Left hindlimb (tissue), 1 donor: ENCODE measurements around the gene LSR.

Source experiments
- DNase-seq: peaks from one replicate; pipeline ENCODE4 v3.0.0-alpha.2; 2018

The LSR gene, protein sequence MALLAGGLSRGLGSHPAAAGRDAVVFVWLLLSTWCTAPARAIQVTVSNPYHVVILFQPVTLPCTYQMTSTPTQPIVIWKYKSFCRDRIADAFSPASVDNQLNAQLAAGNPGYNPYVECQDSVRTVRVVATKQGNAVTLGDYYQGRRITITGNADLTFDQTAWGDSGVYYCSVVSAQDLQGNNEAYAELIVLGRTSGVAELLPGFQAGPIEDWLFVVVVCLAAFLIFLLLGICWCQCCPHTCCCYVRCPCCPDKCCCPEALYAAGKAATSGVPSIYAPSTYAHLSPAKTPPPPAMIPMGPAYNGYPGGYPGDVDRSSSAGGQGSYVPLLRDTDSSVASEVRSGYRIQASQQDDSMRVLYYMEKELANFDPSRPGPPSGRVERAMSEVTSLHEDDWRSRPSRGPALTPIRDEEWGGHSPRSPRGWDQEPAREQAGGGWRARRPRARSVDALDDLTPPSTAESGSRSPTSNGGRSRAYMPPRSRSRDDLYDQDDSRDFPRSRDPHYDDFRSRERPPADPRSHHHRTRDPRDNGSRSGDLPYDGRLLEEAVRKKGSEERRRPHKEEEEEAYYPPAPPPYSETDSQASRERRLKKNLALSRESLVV

DNA sequence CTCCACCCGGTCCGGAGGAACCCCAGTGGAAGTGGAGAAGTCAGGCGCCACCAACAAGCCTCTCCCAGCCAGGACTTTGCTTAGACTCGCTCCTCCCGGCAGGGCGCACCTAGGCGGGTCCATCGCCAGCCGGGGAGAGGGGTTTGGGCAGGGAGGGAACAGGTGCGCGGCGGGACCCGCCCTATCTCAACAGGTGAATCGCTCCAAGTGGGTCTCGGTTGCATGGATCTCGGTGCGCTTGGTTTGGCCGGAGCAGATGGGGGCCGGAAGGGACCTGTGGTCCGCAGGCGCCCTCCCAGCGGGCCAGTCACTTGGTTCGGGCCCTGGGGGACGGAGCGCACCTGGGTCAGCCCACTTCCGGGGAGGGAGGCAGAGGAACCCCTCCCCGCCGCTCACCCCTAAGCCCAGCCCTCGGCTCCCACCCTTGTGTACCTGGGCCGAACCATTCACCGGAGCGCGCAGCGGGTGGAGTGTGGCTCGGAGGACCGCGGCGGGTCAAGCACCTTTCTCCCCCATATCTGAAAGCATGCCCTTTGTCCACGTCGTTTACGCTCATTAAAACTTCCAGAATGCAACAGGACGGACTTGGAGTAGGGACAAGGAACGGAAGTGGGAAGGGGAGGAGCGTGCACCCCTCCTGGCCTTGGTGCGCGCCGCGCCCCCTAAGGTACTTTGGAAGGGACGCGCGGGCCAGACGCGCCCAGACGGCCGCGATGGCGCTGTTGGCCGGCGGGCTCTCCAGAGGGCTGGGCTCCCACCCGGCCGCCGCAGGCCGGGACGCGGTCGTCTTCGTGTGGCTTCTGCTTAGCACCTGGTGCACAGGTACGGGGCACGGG lies at the start of gene LSR:
TSS of gene LSR (plus strand) at position 693 of the 836 bp plus-strand sequence. CDS start at position 714, 21 bp downstream.
- no peak for DNase-seq

DNA sequence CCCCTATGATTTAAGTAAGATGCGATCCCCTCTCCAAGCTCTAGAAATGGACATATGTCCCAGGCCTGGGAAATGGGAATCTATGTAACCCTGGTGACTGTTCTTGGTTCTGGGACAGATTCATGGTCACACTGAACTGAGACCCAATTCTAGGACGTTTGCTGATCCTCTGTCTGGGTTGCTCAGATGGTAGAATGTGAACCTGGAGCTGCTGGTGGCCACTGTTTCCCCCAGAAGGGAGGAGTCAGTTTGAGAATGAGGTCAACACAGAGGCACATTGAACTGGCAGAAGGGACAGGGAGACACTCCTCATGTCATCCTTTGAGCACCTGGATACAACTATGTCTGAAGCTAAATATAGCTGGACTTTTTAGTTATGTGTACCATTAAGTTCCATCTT lies 49.3 kb upstream of the LSR start:
- DNase-seq = no peak

DNA sequence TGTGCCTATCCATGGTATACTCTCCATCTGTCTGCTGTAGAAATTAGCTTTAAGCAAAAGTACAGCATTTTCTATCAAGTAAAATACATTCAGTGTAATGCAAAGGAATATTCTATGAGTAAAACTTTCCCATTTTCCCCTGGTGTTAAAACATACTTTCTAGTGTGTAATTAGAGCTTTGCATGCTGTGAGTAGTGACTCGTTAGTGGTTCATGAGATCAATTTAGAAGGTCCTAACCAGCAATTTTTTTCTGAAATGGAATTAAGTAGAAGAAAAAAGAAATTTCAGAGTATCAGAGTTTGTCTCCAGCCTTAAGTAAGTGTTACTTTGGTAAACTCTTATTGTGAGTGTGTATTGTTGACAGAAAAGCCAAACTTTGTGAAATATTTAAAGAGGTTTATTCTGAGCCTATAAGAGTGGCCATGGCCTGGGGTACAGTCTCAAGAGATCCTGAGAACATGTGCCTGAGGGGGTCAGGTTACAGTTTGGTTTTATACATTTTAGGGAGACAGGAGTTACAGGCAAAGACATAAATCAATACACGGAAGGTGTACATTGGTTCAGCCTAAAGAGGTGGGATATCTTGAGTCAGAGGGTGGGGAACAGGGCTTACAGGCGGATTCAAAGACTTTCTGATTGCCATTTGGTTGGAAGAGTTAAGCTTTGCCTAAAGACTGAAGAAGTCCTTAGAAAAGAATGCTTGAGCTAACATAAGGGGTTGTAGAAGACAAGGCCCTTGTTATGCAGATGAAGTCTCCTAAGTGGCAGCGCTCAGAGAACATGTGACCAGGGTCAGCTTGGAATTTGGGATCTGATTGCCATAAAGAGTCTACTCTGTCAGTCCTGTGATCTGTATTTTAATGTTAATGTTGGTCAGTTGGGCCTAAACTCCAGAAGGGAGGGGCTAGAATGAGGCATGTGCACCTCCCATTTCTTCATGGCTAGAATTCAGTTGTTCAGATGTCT lies 45.8 kb upstream of the LSR start:
- DNase-seq = no peak

DNA sequence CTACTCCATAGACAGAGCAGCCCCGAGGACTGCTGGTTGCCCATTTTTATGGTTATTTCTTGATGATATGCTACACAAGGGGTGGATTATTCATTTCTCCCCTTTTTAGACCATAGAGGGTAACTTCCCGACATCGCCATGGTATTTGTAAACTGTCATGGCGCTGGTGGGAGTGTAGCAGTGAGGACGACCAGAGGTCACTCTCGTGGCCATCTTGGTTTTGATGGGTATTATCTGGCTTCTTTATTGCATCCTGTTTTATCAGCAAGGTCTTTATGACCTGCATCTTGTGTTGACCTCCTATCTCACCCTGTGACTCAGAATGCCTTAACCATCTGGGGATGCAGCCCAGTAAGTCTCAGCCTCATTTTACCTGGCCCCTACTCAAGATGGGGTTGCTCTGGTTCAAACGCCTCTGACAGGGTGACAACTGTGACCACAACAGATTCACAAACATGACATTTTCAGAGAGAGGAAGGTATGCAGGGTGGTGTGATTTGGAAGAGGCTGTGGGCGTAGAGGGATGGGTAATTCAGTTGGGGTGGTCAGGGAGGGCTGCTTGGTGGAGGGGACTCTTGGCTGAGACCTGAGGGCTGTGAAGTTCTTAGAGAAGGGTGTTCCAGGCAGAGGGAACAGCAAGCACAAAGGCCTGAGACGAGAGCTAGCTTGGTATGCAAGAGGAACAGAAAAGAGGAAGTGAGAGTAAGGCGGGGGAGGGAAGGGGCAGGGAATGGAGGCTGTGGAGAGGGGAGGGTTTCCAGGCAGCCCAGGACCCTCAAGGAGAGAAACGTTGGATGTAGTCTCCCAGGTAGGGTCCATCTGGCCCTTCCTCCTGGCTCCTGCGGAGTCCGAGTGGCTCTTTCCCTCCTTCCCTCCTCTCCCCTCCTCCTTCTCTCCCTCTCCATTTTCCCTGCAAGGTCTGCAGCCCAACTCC lies 43.7 kb upstream of the LSR start:
- DNase-seq = no peak

DNA sequence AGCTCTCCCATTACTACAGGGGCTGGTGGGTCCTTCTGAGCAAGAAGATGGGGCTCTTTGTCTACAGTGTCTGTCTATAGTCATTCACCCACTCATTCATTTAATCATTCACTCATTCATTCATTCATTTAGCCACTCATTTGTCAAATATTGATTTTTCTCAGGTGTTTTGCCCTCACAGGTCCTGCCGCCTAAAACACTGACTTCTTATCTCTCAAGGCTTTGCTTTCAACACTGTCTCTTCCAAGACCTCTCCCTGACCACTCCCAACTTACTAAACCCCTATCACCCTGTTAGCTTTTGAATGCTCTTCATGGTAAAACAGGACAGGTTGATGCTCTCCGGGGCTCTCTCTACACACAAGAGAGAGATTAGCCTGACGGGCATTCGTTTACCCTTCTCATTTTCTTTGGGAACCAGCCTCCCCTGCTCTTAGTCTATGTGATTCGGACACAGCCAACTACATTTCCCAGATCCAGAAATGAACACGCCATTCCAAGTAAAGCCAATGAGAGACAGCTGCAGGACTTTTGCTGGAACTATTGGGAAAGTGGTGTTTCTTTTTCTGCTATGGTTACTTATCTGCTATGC lies 43.0 kb upstream of the LSR start:
- DNase-seq = no peak

DNA sequence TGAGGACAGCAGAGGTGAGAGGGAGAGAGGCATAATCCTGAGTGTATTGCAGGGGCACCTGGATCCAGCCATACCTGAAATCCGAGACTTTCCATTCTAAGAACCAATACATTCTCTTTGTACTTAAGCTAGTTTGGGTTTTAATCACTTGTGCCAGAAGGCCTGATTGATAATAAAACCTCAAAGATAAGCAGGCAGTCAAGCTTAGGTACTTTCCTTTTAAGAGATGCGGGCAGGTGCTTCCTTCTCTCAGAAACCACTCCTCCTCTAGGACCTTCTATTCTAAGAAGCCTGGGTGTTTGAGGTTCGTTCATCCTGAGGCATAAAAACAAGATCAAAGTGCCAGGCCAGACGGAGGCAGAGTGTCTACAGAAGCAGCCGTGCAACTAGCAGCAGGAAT lies 42.4 kb upstream of the LSR start:
- no peak for DNase-seq

DNA sequence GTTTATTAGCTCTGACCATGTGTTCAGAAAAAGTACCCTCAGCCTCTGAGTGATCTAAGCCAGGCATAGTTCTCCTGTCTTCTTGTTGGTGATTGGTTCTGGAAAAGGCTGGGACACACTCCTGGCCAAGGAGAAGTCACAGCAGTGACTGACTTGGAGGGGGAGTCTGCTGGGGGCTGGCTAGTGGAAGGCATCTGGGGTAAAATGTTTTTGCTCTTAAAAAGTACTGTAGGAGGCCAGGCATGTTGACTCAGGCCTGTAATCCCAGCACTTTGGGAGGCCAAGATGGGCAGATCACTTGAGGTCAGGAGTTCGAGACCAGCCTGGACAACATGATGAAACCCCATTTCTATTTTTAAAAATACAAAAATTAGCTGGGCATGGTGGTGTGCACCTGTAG lies 41.9 kb upstream of the LSR start:
- DNase-seq = no peak

DNA sequence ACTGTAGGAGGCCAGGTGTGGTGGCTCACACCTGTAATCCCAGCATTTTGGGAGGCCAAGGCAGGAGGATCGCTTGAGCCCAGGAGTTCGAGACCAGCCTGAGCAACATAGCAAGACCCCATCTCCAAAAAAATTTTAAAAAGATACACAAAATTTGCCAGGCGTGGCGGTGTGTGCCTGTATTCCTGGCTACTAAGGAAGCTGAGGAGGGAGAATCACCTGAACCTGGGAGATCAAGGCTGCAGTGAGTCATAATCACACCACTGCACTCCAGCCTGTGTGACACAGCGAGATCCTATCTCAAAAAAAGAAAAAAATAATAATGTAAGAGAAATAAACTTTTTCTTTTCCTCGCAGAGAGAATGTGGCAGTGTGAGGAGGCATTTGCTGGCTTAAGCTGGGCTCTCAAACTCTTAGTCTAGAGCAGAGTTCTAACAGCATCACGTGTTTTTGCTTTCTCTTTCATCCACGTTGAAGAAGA lies 41.4 kb upstream of the LSR start:
- DNase-seq = no peak

DNA sequence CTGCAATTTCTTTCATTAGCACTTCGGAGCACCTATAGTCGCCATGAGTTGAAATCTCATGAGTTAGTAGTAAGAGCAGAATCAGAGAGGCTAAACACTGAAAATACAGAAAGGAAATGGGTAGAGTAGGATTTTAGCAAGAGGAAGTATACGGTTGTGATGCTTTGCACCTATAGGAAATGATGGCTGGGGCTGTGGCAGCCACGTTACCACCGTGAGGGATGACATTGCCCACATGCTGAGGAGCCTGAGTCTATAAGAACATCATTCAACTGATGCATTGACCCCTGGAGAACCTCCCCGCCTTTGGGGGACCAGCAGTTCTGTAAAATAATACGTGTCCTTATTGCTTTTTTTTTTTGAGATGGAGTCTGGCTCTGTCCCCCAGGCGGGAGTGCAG lies 40.7 kb upstream of the LSR start:
- no peak for DNase-seq

DNA sequence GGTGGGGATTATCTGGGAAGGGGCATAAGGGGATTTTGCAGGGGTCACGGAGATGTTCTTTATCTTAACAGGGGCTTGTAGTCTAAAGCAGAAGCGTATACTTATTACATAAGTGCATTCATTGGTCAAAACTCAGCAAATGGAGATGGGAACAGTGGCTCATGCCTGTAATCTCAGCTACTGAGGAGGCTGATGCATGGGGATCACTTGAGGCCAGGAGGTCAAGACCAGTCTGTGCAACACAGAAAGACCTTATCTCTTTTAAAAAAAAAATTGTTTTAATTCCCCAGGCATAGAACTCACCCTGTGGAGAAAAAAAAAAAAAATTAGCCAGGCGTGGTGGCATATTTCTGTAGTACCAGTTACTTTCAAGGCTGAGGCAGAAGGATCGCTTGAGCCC lies 39.2 kb upstream of the LSR start:
- DNase-seq = no peak

DNA sequence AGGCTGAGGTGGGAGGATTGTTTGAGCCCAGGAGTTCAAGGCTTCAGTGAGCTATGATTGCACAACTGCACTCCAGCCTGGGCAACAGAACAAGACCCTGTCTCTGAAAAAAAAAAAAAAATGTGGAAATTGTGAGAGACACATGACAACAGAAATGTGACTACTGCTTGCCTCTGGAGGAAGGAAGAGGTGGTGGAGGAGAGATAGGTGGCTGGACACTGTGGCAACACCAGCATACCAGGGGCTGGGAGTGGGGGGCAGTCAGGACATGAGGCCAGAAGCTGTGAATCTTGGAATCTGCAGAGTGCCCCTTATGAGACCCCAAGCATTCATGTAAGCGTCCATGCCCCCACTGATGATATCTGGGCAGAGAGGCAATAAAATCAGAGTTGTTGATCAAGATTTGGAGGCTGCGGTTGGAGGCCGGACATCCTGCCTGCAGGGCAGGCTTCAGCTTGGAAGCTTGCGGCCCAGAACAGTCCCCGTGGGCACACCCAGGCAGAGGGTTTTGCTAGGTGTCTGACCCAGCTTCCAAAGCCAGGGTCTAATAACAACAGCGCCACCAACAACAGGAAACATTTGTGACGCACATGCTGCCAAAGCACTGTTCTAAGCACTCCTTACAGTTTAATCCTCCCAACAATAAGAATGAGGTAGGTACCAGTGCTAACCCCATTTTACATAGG lies 37.1 kb upstream of the LSR start:
- no peak for DNase-seq

DNA sequence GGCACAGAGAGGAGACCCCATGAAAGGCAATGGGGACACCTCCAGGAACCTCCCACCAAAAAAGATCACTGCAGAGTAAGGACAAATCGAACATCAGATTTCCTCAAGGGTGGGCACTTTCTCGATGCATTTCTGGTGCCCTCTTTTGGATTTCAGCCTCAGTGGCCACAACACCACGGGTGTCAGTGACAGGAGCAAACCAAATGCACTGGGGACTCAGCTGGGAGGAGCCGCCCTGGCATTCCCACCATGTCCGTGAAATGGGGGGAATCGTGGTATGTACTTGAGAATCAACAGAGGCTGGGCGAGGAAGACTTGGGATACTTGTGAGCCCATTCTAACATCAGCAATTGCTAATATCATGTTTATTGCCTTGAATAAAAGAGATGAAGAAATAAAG lies 36.6 kb upstream of the LSR start:
- no peak for DNase-seq

DNA sequence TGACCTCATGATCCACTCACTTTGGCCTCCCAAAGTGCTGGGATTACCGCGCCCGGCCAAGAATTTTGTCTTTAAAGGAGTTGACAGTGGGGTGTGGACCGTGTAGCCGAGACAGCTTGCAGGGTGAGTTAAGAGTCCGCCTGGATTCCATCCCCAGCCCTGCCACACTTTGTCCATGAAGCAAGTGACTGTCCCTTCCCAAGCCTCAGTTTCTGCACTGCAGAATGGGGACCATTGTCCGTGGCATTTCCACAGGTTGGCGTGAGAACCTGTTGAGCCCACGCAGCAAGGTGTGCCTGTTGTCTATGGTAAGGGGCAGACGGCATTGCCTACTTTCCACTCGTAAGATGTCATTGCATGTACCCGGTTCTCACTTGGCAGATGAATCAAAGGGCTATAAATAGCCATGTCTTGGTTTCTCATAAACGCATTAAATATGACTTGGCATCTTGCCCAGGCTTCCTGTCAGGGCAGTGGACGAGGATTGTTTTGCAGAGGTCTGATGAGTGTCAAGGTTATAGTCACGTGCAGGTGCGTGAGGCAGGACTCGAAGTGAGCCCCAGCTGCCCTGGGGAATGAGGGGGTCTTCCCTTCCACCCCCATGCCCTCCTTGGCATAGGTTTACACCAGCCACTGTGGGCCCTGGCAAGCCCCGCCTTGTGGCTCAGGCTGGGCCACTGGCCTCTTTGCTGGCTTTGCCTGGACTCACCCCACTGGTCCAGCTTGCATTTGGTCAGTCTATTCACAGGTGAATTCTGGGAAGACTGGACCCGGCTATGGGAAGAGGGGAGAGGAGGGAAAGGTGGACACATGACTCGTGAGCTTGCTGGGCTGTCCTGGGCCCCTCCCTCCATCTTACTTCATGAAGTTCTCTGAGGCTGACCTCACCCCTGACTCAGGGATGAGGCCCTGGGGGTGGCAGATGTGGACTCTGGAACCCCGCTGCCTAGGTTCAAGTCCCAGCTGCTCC lies 34.9 kb upstream of the LSR start:
- DNase-seq = peak; percentile 54

DNA sequence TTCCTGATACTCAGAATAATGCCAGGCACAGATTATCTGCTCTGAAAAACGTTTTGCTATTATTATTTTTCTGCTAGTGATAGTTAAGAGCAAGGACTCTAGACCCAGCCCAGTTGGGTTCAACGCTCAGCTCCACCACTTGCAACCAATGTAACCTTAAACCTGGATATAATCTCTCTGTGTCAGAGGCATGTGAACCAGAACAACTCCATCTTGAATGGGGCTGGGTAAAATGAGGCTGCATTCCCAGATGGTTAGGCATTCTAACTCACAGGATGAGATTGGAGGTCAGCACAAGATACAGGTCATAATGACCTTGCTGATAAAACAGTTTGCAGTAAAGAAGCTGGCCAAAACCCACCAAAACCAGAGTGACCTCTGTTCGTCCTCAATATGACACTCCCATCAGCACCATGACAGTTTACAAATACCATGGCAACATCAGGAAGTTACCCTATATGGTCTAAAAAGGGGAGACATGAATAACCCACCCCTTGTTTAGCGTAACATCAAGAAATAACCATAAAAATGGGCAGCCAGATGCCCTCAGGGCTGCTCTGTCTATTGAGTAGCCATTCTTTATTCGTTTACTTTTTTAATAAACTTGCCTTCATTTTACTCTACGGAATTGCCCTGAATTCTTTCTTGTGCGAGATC lies 33.9 kb upstream of the LSR start:
- DNase-seq = no peak

DNA sequence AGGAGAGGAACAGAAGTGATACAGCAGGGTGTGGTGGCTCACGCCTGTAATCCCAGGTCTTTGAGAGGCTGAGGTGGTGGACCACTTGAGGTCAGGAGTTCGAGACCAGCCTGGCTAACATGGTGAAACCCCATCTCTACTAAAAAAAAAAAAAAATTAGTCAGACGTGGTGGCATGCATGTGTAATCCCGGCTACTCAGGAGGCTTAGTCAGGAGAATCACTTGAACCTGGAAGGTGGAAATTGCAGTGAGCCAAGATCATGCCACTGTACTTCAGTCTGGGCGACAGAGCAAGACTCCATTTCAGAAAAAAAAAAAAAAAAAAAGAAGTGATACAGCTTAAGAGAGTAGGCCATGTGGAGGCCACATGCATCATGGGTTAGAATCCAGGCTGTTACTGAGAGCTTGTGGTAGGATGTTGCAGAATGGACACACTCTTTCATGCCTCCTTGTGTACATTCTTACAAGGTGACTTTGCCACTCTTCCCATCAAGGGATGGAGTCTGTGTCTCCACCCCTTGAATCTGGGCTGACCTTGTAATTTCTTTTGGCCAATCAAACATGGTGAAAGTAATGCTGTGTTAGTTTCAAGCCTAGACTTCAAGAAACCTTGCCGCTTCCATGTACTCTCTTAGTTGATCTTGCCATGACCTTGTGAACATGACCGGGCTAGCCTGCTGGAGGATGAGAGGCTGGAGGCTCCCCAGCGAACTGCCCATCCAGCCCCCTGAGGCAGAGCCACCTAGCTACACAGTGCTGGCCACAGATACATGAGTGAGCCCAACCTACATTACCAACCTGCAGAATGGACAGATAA lies 32.6 kb upstream of the LSR start:
- DNase-seq = no peak

DNA sequence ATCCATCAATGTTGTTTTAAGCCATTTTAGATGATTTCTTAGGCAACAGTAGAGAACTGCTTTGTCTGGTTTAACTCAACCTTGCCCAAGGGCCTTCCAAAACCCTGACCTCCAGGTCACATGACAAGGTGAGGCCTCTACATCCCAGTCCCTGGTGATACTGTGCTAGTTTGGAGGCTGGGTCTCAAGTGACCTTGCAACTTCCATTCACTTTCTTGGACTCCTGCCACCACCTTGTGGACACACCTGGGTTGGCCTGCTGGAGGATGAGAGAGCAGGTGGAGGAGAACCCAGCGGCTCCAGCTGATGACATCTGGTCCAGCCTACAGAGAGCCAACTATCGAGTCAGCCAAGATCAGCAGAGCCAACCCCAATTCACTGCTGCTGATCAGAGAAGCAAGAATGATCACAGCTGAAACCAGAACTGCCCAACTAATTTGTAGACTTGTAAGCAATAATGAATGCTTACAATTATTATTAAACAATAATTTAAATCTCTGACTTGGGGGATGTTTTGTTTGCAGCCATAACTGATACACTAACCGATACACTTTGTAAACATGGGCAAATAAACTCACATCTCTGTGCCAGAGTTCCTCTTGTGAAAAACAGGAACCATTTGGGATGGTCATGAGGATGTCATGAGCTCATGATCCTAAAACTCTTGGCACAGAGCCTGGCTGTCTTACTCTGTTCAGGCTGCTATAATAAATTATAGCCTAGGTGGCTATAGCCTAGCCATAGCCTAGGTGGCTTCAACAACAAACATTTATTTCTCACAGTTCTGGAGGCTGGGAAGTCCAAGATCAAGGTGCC lies 31.8 kb upstream of the LSR start:
- DNase-seq = no peak

DNA sequence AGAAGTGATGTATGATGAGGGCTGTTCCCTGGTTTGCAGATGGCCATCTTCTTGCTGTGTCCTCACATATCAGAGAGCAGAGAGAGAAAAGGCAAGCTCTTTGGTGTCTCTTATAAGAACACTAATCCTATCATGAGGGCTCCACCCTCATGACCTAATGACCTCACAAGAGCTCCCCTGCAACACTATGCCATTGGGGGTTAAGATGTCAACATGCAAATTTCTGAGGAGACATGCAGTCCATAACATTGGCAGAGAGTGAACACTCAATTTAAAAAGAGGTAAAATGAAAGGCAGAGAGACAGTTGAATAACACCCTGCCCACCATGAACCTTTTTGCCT lies 31.2 kb upstream of the LSR start:
- DNase-seq = no peak
